ENCODE results near the gene HK2.

Gene HK2

DNA sequence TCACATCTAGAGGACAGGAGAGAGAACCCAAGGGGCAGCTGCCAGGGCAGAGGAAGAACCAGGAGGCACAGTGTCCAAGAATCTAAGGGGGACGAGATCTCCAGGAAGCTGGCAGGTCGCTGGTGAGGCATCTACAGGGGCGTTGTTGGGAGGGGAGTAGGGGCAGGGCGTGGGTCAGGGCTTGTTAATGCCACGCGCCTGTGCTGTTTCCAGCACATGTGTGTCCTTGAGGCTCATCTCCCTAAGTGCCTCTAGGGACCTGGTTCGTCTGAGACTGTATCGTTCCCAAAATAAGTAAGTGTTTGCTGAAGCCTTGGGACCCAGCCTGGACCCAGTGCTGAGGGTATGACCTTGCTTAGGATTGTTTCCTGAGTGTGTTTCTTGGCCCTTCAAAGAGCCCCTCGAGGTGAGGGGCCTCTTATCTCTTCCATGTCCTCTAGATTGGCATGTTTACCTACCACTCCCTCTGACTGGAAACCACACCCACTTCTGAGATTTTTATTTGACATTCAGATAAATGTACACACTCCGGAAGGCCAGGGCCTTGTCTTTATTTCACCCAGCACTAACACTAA lies 22.2 kb downstream of the HK2 start:
- no peak for DNase-seq (ENCODE audit: low read depth in 1 of 2, low spot score in 1 of 2)
- no peak for TF ChIP-seq POLR2AphosphoS5 (IDR thresholded peaks at IDR 0.05; ENCODE audit: low read depth)
- TF ChIP-seq, protein P1, sequence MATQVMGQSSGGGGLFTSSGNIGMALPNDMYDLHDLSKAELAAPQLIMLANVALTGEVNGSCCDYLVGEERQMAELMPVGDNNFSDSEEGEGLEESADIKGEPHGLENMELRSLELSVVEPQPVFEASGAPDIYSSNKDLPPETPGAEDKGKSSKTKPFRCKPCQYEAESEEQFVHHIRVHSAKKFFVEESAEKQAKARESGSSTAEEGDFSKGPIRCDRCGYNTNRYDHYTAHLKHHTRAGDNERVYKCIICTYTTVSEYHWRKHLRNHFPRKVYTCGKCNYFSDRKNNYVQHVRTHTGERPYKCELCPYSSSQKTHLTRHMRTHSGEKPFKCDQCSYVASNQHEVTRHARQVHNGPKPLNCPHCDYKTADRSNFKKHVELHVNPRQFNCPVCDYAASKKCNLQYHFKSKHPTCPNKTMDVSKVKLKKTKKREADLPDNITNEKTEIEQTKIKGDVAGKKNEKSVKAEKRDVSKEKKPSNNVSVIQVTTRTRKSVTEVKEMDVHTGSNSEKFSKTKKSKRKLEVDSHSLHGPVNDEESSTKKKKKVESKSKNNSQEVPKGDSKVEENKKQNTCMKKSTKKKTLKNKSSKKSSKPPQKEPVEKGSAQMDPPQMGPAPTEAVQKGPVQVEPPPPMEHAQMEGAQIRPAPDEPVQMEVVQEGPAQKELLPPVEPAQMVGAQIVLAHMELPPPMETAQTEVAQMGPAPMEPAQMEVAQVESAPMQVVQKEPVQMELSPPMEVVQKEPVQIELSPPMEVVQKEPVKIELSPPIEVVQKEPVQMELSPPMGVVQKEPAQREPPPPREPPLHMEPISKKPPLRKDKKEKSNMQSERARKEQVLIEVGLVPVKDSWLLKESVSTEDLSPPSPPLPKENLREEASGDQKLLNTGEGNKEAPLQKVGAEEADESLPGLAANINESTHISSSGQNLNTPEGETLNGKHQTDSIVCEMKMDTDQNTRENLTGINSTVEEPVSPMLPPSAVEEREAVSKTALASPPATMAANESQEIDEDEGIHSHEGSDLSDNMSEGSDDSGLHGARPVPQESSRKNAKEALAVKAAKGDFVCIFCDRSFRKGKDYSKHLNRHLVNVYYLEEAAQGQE (IDR thresholded peaks at IDR 0.05; ENCODE audit: insufficient replicate concordance, low read depth) = no peak
- TF ChIP-seq GABPA (IDR thresholded peaks at IDR 0.05; ENCODE audit: low read depth) = no peak
- TF ChIP-seq, protein P2, sequence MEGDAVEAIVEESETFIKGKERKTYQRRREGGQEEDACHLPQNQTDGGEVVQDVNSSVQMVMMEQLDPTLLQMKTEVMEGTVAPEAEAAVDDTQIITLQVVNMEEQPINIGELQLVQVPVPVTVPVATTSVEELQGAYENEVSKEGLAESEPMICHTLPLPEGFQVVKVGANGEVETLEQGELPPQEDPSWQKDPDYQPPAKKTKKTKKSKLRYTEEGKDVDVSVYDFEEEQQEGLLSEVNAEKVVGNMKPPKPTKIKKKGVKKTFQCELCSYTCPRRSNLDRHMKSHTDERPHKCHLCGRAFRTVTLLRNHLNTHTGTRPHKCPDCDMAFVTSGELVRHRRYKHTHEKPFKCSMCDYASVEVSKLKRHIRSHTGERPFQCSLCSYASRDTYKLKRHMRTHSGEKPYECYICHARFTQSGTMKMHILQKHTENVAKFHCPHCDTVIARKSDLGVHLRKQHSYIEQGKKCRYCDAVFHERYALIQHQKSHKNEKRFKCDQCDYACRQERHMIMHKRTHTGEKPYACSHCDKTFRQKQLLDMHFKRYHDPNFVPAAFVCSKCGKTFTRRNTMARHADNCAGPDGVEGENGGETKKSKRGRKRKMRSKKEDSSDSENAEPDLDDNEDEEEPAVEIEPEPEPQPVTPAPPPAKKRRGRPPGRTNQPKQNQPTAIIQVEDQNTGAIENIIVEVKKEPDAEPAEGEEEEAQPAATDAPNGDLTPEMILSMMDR (IDR thresholded peaks at IDR 0.05; ENCODE audit: insufficient read depth, low read length) = no peak
- TF ChIP-seq SPI1 (IDR thresholded peaks at IDR 0.05; ENCODE audit: borderline replicate concordance, low read depth) = no peak
- Histone ChIP-seq H3K4me3 (replicated peaks; ENCODE audit: insufficient read depth, low read length) (no peak overlapping the region), H3K27me3 (ENCODE audit: insufficient read depth, poor library complexity, severe bottlenecking) (no peaks in the 10 kb centered on the region), H3K27ac (replicated peaks) (no peak overlapping the region)

DNA sequence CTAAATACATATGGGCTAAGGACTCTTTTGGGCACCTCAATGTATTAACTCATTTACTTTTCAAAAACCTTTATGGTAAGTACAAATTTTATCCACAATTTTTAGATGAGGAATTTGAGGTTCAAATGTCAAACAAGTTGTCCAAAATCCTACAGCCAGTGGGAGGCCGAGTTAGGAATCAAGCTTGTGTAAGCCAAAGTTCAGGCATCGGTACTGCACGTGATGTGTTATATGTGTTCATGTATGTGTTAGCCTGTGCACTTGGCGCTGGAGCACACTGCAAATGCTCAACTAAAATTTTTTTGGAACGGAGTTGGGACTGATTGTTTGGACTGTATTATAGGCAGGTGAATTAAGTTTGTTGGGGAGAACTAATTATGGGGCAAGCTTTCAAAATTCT lies 22.7 kb downstream of the HK2 start:
- Histone ChIP-seq H3K4me3 (replicated peaks; ENCODE audit: insufficient read depth, low read length) (no peak overlapping the region), H3K27me3 (ENCODE audit: insufficient read depth, poor library complexity, severe bottlenecking) (no peaks in the 10 kb centered on the region), H3K27ac (replicated peaks) (no peak overlapping the region)
- TF ChIP-seq, protein P2 (IDR thresholded peaks at IDR 0.05; ENCODE audit: insufficient read depth, low read length) = no peak
- TF ChIP-seq GABPA (IDR thresholded peaks at IDR 0.05; ENCODE audit: low read depth) (no peak), SPI1 (IDR thresholded peaks at IDR 0.05; ENCODE audit: borderline replicate concordance, low read depth) (no peak), POLR2AphosphoS5 (IDR thresholded peaks at IDR 0.05; ENCODE audit: low read depth) (no peak)
- TF ChIP-seq, protein P1 (IDR thresholded peaks at IDR 0.05; ENCODE audit: insufficient replicate concordance, low read depth) = no peak
- no peak for DNase-seq (ENCODE audit: low read depth in 1 of 2, low spot score in 1 of 2)

DNA sequence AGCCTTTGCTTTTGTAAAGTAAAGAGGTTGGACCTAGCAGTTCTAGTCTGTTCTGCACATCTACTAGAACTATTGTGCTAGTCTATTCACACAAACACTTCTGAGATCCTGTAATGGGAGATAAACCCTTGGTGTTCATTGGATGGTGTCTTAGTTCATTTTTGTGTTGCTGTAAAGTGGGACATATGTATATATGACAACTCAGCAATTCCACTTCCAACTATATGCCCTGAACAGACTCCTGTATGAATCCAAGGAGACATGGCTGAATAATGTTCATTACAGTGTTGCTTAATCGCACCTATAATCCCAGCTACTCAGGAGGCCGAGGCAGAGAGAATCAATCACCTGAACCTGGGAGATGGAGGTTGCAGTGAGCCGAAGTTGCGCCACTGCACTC lies 23.3 kb downstream of the HK2 start:
- no peak for DNase-seq (ENCODE audit: low read depth in 1 of 2, low spot score in 1 of 2)
- TF ChIP-seq, protein P1 (IDR thresholded peaks at IDR 0.05; ENCODE audit: insufficient replicate concordance, low read depth) = no peak
- no peak for TF ChIP-seq GABPA (IDR thresholded peaks at IDR 0.05; ENCODE audit: low read depth)
- no peak for TF ChIP-seq POLR2AphosphoS5 (IDR thresholded peaks at IDR 0.05; ENCODE audit: low read depth)
- TF ChIP-seq, protein P2 (IDR thresholded peaks at IDR 0.05; ENCODE audit: insufficient read depth, low read length) = no peak
- TF ChIP-seq SPI1 (IDR thresholded peaks at IDR 0.05; ENCODE audit: borderline replicate concordance, low read depth) = no peak
- no peaks in the 10 kb centered on the region for H3K27me3 ChIP-seq (ENCODE audit: insufficient read depth, poor library complexity, severe bottlenecking)
- no peak overlapping the region for H3K27ac ChIP-seq (replicated peaks)
- H3K4me3 ChIP-seq (replicated peaks; ENCODE audit: insufficient read depth, low read length) = no peak overlapping the region
